D721Med (cell line): ENCODE data around the gene SPATA18.
A peak's percentile ranks its signal among the peaks of the same experiment; 100 is the strongest.

Experiments used
- DNase-seq: peaks from one replicate; pipeline ENCODE4 v3.0.0; 2011; ENCODE audit warnings: low spot score; ENCODE audit not compliant: insufficient read length
- FAIRE-seq: peaks from 2 replicates; lab custom pipeline; 2011; peaks lifted over from hg19 to GRCh38; lab: Jason Lieb, UNC
- TF ChIP-seq, protein P1 (sequence below): IDR thresholded peaks from 2 replicates; pipeline ENCODE4 v1.5.1; 2012; ENCODE audit warnings: mild to moderate bottlenecking, control low read depth; ENCODE audit not compliant: insufficient read depth; ENCODE audit errors: missing control alignments

SPATA18 gene

GRCh38 chr4:52051615-52052474 lies 741 bp downstream of the SPATA18 start:
- FAIRE-seq (no peak), DNase-seq (peak; percentile 43)

GRCh38 chr4:52052475-52052780 lies 1.3 kb downstream of the SPATA18 start:
- FAIRE-seq (no peak), DNase-seq (no peak)
- TF ChIP-seq, protein P1, sequence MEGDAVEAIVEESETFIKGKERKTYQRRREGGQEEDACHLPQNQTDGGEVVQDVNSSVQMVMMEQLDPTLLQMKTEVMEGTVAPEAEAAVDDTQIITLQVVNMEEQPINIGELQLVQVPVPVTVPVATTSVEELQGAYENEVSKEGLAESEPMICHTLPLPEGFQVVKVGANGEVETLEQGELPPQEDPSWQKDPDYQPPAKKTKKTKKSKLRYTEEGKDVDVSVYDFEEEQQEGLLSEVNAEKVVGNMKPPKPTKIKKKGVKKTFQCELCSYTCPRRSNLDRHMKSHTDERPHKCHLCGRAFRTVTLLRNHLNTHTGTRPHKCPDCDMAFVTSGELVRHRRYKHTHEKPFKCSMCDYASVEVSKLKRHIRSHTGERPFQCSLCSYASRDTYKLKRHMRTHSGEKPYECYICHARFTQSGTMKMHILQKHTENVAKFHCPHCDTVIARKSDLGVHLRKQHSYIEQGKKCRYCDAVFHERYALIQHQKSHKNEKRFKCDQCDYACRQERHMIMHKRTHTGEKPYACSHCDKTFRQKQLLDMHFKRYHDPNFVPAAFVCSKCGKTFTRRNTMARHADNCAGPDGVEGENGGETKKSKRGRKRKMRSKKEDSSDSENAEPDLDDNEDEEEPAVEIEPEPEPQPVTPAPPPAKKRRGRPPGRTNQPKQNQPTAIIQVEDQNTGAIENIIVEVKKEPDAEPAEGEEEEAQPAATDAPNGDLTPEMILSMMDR, result no peak

More at GRCh38 chr4:52051615-52052474, 741 bp downstream of the SPATA18 start:
- TF ChIP-seq, protein P1, result no peak

DNA sequence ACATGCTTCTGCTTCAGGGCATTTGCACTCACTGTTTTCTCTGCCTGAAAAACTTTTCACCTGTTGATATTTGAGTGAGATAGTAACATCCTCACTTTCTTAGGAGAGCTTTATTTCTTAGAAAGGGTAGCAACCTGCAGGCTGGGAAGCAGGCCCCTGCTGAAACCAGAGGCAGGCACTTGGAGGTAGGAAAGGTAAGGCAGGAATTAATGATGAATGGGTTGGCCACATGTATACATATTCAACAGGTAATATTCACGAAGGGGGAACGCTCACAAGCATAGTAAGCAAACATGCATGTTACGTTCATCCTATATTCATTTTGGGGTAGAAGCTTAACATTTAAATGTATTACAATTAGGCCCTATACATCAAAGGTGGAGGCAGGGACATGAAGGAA lies 3.1 kb downstream of the SPATA18 start:
- no peak for DNase-seq
- no peak for FAIRE-seq
- TF ChIP-seq, protein P1, result no peak

DNA sequence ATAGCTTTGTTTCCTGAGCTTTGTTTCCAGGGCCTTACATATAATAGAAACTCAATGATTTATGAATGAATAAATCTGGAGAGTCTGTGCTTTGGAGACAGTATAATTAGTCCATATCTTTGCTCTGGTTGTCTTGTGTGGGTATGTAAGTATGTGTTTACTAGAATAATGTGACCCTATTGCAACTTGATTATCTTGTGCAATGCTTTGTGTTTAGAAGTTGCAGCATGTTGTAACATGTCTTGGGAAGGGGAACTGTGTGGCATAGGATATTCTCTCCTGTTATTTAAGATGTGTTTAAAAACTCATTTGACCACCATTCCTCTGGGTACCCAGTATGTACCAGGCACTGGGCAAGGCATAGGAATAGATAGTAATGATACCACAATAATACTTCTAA lies 6.1 kb downstream of the SPATA18 start:
- TF ChIP-seq, protein P1, result no peak
- no peak for FAIRE-seq
- no peak for DNase-seq

- TF ChIP-seq, protein P1, result no peak
Observed at GRCh38 chr4:52058275-52058674, 7.2 kb downstream of the SPATA18 start.

GRCh38 chr4:52059372-52059771 lies 8.3 kb downstream of the SPATA18 start:
- TF ChIP-seq, protein P1, result no peak
- FAIRE-seq (no peak), DNase-seq (no peak)

More at GRCh38 chr4:52058275-52058674, 7.2 kb downstream of the SPATA18 start:
- DNase-seq (no peak), FAIRE-seq (no peak)

- FAIRE-seq (no peak), DNase-seq (no peak)
- TF ChIP-seq, protein P1, result no peak
Observed at GRCh38 chr4:52069571-52069970, 18.5 kb downstream of the SPATA18 start.
